Measurements from ENCODE around the gene DIDO1.

DNA sequence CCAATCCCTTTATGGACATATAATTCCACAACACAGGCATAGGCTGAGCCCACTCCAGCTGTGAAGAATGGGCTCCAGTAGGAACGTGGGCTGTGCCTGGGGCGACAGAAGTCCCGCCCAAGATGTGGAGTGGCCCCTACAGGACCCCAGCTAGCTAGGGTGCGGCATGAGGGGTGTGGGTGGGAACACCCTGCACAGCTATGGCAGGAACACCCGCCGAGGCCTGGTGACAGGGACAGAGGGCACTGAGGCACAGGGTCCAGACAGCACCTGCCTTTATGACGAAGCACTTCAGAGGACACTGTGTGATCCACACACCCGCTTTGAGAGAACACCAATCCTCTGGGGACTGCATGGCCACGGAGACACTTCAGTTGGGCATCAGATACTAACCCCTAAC, 36.4 kb downstream of the DIDO1 start:
- TF ChIP-seq, protein P1, sequence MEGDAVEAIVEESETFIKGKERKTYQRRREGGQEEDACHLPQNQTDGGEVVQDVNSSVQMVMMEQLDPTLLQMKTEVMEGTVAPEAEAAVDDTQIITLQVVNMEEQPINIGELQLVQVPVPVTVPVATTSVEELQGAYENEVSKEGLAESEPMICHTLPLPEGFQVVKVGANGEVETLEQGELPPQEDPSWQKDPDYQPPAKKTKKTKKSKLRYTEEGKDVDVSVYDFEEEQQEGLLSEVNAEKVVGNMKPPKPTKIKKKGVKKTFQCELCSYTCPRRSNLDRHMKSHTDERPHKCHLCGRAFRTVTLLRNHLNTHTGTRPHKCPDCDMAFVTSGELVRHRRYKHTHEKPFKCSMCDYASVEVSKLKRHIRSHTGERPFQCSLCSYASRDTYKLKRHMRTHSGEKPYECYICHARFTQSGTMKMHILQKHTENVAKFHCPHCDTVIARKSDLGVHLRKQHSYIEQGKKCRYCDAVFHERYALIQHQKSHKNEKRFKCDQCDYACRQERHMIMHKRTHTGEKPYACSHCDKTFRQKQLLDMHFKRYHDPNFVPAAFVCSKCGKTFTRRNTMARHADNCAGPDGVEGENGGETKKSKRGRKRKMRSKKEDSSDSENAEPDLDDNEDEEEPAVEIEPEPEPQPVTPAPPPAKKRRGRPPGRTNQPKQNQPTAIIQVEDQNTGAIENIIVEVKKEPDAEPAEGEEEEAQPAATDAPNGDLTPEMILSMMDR (IDR thresholded peaks at IDR 0.05) = no peak
- no peak for TF ChIP-seq POLR2A (IDR thresholded peaks at IDR 0.05)

Measured in lower leg skin (tissue), 3 donors.